GM18517 (cell line): ENCODE measurements around the gene TENT5C.
"Not testable (repeated sequence)": the region's sequence is repeated elsewhere in the genome, so short reads cannot be mapped to it uniquely, and the experiment has no call there.

Experiments
- ATAC-seq: cut with Tn5 transposase; IDR thresholded peaks from one replicate; pipeline ENCODE4 v1.9.1; 2021; ENCODE audit warnings: mild to moderate bottlenecking, moderate library complexity; ENCODE audit not compliant: unreplicated experiment

TENT5C gene

DNA sequence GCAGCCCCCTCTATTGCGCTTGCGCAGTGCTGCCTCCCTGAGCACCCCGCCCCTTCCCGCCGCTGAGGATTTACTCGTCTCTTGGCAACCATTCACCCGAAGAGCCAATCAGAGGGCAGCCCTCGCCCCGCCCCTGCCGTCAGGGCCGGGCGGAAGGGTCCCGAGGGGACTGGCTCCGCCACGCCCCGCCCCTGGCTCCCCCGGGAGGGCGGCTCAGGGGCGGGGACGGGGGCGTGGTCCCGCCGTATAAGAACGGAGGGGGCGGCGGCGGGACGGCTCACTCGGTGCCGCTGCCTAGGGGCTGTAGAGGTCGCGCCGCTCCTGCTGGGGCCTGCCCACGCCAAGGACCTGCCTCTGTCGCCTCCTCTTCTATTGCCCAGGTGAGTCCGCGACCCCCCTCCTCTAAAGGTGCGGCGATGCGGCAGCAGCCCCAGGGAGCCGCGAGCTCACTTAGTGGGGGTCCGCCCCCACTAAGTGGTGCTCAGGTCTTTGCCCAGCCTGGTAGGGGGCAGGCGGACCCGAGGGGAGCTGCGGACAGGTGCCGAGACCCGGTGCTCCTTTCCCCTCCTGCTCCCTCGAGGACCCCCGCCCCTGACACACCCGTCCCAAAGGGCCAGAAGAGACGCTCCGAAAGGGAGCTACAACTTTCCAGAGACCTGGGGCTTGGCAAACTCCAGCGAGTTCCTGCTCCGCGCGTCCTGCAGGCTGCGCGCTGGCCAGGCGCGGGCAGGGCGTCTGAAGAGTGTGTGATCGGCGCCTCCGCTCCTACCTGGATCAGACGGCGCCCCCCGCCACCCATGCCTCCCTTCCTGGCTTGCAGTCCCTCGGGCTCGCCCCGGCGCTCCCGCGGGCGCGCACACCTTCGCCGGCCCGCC is at the start of gene TENT5C:
Gene TENT5C (plus strand): TSS at position 275 of the 875 bp plus-strand sequence. CDS start 16,821 bp downstream, outside the sequence.
- peak; percentile 73 for ATAC-seq

DNA sequence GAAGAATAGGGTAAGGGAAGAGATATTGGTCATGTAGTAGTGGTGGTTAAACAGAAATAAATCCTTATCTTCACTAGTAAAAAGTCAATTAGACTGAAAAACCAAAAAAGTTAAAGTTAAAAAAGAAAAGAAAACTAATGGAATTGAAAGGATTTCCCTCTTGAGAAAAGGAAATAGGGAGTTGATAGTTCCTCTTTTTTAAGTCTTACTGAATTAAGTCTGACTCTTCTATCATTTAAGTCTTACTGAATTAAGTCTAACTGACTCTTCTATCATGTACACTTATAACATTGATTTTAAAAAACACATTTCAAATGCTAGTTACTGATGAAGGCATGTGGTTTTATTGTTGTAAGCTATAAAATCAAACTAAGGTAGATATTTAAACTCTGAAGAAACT is 49.5 kb upstream of the TENT5C start:
- ATAC-seq: no peak

DNA sequence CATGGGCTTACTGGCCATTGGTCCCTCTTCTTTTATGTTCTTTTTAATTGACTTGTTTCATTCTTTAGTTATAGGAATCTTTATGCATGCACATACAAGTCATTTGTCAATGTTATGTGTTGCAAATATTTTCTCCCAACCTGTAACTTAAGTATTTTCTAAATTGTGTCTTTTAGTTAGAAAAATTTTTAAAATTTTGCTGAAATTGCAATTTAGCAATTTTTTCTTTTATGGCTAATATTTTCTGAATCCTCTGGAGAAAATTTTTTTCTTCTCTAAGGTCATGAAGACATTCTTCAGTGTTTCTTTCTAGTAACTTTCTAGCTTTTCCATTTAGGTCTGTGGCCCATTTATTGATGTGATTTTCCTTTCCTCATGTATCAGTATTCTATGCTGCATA is 48.9 kb upstream of the TENT5C start:
- no peak for ATAC-seq

DNA sequence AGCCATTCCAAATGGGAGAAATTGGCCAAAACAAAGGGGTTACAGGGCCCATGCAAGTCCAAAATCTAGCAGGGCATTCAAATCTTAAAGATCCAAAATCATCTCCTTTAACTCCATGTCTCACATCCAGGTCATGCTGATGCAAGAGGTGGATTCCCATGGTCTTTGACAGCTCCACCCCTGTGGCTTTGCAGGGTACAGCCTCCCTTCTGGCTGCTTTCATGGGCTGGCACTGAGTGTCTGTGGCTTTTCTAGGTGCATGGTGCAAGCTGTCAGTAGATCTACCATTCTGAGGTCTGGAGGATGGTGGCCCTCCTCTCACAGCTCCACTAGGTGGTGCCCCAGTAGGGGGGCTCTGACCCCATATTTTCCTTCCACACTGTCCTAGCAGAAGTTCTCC is 47.4 kb upstream of the TENT5C start:
- not testable (repeated sequence) for ATAC-seq

DNA sequence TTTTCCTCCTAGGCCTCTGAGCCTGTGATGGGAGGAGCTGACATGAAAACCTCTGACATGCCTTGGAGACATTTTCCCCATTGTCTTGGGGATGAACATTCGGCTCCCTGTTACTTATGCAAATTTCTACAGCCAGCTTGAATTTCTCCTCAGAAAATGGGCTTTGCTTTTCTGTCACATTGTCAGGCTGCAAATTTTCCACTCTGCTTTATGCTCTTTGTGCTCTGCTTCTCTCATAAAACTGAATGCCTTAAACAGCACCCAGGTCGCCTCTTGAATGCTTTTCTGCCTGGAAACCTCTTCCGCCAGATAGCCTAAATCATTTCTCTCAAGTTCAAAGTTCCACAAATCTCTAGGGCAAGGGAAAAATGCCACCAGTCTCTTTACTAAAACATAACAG is 46.7 kb upstream of the TENT5C start:
- no peak for ATAC-seq

DNA sequence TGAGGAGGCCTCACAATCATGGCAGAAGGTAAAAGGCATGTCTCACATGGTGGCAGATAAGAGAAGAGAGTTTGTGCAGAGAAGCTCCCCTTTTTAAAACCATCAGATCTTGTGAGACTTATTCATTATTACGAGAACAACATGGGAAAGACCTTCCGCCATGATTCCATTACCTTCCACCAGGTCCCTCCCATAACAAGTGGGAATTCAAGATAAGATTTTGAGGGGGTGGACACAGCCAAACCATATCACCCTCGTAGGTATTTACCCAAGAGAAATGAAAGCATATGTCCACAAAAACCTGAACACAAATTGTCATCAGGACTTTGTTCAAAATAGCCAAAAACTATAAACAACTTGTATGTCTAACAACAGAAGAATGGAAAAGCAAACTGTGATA is 45.9 kb upstream of the TENT5C start:
- no peak for ATAC-seq

DNA sequence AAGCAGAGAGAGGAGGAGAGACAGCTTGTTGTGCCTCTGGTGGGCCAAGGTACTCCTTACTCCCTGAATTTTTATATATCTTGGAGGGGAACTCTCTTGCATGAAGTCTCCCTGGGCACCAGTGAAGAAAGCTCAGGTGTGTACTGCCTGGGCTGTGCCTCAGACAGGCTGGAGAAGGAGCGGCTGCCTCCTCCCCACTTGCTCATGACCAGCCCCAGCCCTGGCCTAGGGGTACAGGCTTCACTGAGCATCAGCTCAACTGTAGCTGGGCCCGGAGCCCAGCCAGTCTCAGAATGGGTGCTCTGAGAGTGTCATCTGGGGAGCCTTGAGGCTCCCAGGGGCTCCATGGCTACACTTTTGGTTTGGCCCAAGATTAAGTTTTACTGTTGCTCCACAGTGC is 44.8 kb upstream of the TENT5C start:
- ATAC-seq: no peak

DNA sequence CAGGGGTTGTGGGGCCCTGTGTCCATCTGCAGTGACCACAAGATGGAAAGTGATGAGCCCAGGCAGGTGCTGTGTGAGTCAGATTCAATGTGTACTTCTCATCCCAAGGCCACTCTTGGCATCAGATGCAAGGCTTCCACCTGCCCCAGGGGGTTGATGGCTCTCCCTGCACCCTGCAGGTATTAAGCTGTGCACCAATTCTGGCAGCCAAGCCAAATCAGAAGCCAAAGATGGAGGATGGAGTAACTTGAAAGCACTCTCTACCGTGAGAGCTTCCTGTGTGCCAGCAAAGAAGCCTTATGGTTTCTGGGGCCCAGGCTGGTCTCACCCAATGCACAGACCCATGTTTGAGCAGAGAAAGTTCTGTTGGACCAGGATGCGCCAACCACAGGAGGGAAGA is 44.3 kb upstream of the TENT5C start:
- ATAC-seq: no peak

DNA sequence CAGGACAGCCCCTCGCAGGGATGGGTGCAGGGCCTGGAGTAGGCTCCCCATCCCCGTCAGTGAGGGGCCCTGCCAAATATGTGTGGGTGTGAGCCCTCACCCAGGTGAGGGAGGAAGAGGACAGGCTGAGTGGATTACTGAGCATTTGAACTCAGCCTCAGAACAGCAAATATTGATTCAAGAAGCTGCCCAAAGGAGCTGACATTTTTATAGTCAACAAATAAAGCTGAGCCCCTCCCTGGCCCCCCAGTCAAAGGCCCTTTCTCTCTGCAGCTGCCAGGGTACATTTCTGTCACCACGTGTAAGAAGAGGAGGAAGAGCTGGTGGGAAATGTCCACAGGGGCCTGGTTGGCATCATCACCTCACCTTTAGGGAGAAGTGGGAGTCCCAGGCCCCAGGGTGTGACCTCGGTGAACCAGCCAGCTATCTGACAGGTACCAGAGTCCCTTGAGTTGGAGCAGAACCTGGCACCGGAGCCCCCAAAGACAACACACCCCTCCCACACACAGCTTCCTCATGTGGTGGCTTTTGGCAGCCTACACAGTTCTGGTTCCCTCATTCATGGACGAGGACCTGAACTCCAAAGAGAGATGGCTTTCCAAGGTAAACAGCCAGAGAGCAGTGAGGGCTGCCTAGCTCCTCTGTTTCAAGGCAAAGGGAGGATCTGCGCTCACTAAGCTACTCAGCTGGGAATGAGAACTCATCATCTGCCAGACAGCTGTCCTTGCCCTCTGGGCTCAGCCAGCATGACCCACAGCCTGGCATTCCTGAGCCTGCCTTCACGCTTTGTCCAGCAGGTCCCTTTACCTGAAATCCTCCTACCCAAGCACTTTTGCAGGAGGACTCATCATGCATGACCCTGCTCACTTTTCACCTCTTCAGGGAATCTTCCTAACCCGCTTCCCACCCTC is 43.0 kb upstream of the TENT5C start:
- ATAC-seq: no peak

DNA sequence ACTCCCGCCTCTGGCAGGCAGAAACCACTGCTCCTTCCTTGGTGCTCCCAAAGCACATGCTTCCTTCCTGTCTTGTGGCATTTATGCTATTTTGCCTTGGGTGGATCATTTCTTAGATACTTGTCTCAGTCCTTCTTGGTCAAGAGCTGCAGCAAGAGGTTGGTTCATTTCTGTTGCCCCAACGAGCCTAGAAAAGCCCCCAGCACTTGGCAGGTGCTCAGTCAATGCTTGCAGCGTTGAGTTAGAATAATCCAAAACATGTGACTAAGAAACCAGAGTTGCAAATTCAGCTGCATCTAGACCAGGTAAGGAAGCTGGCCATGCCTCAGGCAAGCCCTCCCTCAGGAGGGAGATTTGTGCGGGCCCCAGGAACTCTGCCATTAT is 42.4 kb upstream of the TENT5C start:
- ATAC-seq: no peak

DNA sequence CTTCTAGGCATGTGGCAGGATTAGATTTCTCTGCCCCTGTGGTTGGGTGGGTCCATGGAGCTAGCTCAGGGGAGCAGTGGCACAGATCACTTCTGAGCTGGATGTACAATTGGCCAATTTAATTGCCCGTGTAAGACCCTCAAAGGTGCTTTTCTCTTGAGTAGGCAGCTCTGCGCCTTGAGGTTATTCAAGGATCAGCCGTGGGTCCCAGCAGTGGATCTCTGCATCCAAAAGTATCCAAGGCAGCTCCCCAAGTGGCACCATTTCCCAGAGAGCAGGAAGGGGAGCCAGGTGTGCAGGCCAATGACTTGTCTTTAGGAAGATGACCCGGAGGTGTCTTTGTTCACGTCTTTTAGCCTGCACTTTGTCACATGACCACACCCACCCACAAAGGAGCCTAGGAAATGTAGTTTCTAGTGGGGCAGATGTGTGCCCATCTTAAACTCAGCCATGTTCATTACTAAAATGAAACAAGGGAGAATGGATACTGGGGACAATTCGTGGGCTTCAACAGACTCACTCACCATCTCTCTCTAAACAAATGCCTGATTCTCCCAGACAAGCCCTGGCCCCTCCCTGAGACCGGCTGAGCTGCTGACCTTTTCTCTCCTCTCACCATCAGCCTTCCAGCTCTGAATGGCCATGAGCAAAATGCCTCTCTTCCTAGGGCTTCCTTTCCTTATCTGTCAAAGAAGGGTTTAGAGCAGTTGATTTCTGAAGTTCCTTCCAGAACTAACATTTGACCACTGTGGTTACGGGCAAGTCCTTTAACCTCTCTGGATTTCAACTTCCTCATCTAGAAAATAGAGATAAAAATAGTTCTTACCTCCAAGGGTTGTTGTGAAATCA is 41.4 kb upstream of the TENT5C start:
- no peak for ATAC-seq

DNA sequence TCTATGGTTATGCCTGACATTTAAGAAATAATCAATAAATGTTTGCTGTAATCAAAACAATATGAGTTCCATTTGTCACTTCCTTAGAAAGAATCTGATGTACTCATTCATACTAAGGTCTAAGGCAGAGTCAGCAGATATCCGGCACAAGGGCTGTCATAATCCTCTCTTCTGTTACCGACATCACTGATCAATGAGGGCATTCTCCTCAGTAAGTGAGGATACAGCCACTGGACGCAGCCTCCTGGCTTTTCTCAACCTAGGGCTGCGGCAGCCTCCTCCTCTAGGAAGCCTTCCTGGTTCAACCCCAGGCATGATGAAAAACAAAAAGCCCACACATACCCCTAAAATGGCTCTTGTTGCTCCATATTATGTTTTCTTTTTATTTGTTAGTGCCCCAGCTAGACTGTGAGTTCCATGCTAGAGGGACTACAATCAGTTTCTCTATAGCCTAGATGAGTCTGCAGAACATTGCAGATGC is 40.7 kb upstream of the TENT5C start:
- ATAC-seq: no peak

DNA sequence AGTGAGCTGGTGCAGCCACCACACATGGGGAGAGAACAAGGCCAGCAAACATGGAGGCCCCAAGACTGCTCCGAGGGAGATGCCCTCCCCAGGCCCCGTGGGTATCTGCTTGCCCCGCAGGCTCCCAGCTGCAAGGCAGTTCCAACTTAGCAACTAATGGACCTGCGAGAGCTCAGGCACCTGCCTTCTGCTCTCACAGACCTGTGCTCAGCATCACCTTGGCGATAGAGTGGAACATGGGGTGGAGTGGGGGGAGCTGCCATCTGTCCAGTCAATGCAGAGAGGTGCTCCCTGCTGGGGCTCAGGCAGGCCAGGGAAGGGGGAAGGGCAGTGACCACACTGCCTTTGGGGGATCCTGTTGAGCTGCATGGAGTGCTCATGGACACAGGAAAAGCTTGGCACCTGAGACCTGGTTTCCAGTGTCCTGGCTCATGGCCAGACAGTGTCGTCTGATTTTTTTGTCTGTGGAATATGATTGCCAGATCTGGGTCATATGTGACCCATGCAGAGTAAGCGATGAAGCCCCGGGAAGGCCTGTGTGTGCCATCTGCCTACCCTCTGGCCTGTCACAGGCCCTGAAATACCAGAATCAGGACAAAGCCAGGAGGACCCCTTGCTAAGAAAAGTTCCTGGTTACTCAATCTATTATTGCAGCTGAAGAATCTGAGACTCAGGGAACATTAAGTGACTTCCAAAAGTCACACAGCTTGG is 39.9 kb upstream of the TENT5C start:
- ATAC-seq: no peak

DNA sequence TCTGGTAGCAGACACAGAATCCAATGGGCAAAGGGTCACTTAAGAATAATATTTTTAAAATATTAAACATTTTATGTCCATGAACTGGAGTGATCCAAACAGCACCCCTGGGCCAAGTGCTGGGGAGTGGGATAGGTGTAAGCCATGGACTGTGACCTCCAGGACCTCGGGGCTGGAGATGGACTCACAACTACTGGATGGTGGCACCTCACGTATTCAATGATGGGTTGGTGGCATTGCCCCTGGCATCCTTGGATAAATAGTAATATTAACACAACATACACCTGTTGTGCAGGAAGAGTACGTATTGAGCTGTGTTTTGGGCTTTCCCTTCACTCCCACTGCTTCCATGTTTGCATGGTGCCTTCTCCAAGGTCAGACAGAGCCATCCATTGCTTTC is 39.3 kb upstream of the TENT5C start:
- no peak for ATAC-seq

DNA sequence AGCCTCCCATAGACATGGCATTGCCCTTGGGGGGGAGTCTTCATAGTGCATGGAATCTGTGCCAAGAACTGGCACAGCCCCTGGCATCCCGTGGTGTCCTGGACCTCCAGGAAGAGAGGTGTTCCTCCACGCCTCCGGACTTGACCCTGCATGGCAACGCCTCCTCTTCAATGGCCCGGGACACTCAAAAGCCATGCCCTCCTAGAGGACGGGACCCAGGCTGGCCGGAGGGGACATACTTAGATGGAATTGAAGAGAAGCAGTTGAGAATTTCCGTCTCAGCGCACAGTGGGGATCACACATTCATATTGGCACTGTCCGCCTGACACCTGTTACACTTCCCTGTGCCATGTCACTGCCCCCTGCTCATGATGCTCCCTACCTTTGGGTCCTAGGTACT is 38.4 kb upstream of the TENT5C start:
- no peak for ATAC-seq

DNA sequence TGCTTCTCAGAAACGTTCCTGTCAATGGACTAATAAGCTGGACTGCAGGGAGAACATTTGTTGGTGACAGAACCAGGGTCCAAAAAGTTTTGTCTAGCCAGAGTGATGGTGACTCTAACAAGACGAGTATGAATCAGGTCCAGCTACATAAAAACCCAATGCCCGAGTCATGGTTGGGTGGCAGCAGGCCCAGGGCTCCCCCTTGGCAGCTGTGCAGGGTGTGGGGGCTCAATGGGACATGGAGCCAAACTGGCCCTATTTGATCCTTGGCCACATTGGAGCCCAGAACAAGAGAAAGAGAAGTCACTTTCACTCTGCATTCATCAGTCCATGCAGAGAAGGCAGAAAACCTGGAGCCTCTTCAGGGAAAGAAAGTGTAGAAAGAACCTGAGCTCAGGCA is 37.9 kb upstream of the TENT5C start:
- no peak for ATAC-seq

DNA sequence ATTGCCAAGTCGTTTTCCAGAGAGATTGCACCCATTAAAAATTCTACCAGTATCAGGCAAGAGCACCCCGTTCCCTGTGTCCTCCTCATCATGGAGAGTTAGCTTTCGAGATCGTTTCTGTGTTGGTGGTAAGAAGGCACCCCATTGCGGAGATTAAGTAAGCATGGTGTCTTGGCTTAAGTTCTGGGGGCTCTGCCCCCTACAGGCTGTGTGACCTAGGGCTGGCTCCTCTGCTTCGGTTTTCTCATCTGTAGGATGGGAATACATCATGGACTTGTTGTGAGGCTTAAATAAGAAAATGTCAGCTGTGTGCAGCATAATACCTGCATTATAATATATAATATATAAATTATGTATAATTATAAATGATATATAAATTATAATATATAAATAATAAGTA is 36.8 kb upstream of the TENT5C start:
- no peak for ATAC-seq

DNA sequence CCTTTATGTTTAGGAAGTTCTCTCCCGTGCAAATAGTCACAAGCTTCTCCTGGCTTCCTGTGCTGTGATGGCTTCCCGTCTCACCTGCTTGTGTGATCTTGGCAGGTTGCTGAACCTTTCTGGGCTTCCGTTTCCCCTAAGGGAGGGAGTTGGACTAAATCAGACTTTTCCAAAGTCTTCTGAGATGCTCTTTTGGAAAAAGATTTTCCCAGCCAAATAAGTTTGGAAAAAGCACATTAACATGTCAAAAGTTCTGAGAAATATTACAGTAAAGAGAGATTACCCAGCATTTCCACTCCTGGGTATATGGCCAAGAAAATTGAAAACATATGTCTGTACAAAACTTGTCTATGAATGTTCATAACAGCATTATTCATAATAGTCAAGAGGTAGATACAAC is 36.0 kb upstream of the TENT5C start:
- ATAC-seq: no peak

DNA sequence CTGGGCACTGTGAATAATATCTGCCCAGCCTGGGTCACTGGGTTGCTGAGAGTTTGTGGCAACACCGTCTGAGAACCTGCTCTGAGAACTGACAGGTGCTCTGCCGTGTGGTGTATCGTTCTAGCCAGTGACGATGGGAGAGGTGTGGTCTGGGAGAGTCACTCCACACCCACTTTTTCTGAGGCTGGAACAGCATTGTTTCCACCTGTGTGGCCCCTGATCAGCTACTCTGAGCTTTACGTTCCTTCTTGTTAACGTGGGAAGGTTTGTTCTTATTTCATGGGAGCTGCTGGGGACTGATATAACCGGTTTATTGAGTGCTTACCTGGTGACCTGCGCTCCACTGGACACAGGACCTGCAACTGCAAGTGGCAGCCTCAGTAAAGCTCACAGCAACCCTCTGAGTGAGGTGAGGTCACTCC is 34.8 kb upstream of the TENT5C start:
- ATAC-seq: no peak

DNA sequence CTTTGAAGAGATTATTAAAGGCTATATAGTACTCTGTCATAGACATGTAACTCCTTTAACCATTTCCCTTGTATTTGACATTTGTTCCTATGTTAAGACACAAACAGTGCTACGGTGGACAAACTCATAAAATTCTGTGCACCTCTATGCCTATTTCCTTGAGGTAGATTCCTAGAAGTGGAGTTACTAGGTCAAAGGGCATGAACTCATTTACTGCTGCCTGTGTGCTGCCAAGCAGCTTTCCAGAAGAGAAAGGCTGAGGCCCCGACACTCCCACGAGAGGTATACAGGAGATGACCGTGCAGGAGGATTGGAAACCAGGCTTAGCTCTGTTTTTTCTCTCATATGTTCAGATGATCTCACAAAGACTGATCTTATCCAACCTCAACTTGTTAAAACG is 34.4 kb upstream of the TENT5C start:
- no peak for ATAC-seq
